Liver (tissue), 3 donors: Measurements from ENCODE around the gene ZMYM3.

ENCODE experiments used
- EGR1 ChIP-seq, 2 donors: IDR thresholded peaks; 2 replicates each; pipeline ENCODE4 v1.6.1; 2016 to 2018; ENCODE audit warnings: antibody characterized with exemption in 2 of 2, low read depth in 2 of 2
- FOXA2 ChIP-seq: IDR thresholded peaks from 2 replicates; pipeline ENCODE4 v1.6.1; 2016; ENCODE audit warnings: antibody characterized with exemption
- HNF4A ChIP-seq, 2 donors: conservative IDR thresholded peaks; 2 replicates each; pipeline ENCODE4 v1.6.1; 2016; ENCODE audit warnings: antibody characterized with exemption in 2 of 2, mild to moderate bottlenecking in 2 of 2
- JUND ChIP-seq, 2 donors: IDR thresholded peaks; 2 replicates each; pipeline ENCODE4 v1.6.1; 2016; ENCODE audit warnings: antibody characterized with exemption in 2 of 2
- RAD21 ChIP-seq, 2 donors: IDR thresholded peaks; 2 replicates each; pipeline ENCODE4 v1.6.1; 2016; ENCODE audit warnings: antibody characterized with exemption in 2 of 2, mild to moderate bottlenecking in 2 of 2
- REST ChIP-seq: IDR thresholded peaks from 2 replicates; pipeline ENCODE4 v1.6.1; 2016; ENCODE audit warnings: antibody characterized with exemption, mild to moderate bottlenecking
- RXRA ChIP-seq, 2 donors: IDR thresholded peaks; 2 replicates each; pipeline ENCODE4 v1.6.1; 2017 to 2018; ENCODE audit warnings: antibody characterized with exemption in 2 of 2, mild to moderate bottlenecking in 1 of 2
- SP1 ChIP-seq: IDR thresholded peaks from 2 replicates; pipeline ENCODE4 v1.6.1; 2018; ENCODE audit warnings: antibody characterized with exemption, mild to moderate bottlenecking
- TAF1 ChIP-seq: conservative IDR thresholded peaks from 2 replicates; pipeline ENCODE4 v1.6.1; 2016; ENCODE audit warnings: antibody characterized with exemption, mild to moderate bottlenecking
- YY1 ChIP-seq: IDR thresholded peaks from 2 replicates; pipeline ENCODE4 v1.6.1; 2016; ENCODE audit warnings: antibody characterized with exemption, mild to moderate bottlenecking
- TF ChIP-seq, protein P1 (sequence below): fragments of 150-350 bp; IDR thresholded peaks from 2 replicates; pipeline ENCODE4 v1.5.1; 2017; ENCODE audit warnings: improper control_type of control experiment, low read depth, low read length; ENCODE audit not compliant: missing input control
- TF ChIP-seq, protein P2 (sequence below): IDR thresholded peaks from 2 replicates; pipeline ENCODE4 v1.6.1; 2016; ENCODE audit warnings: antibody characterized with exemption
- TF ChIP-seq, protein P3 (sequence below): IDR thresholded peaks from 2 replicates; pipeline ENCODE4 v1.6.1; 2016; ENCODE audit warnings: antibody characterized with exemption
- TF ChIP-seq, protein P4 (sequence below): IDR thresholded peaks from 2 replicates; pipeline ENCODE4 v1.6.1; 2016; ENCODE audit warnings: antibody characterized with exemption
- donor health status: healthy.
- donor health status: healthy.

GRCh38 chrX:71225009-71225408, 28.9 kb downstream of the ZMYM3 start:
- TF ChIP-seq, protein P1, sequence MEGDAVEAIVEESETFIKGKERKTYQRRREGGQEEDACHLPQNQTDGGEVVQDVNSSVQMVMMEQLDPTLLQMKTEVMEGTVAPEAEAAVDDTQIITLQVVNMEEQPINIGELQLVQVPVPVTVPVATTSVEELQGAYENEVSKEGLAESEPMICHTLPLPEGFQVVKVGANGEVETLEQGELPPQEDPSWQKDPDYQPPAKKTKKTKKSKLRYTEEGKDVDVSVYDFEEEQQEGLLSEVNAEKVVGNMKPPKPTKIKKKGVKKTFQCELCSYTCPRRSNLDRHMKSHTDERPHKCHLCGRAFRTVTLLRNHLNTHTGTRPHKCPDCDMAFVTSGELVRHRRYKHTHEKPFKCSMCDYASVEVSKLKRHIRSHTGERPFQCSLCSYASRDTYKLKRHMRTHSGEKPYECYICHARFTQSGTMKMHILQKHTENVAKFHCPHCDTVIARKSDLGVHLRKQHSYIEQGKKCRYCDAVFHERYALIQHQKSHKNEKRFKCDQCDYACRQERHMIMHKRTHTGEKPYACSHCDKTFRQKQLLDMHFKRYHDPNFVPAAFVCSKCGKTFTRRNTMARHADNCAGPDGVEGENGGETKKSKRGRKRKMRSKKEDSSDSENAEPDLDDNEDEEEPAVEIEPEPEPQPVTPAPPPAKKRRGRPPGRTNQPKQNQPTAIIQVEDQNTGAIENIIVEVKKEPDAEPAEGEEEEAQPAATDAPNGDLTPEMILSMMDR: no peak
- TF ChIP-seq EGR1 (IDR thresholded peaks at IDR 0.05; ENCODE audit: low read depth in 2 of 2) (no peak), RAD21 (IDR thresholded peaks at IDR 0.05) (no peak), REST (no peak), TAF1 (no peak), JUND (IDR thresholded peaks at IDR 0.05) (no peak), RXRA (IDR thresholded peaks at IDR 0.05) (no peak), SP1 (no peak), YY1 (no peak), HNF4A (conservative IDR thresholded peaks at IDR 0.05) (no peak), FOXA2 (no peak)
- TF ChIP-seq, protein P2, sequence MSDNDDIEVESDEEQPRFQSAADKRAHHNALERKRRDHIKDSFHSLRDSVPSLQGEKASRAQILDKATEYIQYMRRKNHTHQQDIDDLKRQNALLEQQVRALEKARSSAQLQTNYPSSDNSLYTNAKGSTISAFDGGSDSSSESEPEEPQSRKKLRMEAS: no peak
- TF ChIP-seq, protein P3, sequence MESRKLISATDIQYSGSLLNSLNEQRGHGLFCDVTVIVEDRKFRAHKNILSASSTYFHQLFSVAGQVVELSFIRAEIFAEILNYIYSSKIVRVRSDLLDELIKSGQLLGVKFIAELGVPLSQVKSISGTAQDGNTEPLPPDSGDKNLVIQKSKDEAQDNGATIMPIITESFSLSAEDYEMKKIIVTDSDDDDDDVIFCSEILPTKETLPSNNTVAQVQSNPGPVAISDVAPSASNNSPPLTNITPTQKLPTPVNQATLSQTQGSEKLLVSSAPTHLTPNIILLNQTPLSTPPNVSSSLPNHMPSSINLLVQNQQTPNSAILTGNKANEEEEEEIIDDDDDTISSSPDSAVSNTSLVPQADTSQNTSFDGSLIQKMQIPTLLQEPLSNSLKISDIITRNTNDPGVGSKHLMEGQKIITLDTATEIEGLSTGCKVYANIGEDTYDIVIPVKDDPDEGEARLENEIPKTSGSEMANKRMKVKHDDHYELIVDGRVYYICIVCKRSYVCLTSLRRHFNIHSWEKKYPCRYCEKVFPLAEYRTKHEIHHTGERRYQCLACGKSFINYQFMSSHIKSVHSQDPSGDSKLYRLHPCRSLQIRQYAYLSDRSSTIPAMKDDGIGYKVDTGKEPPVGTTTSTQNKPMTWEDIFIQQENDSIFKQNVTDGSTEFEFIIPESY: no peak
- TF ChIP-seq, protein P4, sequence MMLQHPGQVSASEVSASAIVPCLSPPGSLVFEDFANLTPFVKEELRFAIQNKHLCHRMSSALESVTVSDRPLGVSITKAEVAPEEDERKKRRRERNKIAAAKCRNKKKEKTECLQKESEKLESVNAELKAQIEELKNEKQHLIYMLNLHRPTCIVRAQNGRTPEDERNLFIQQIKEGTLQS: no peak
